K562 (cell line): ENCODE data around the gene PRXL2B. TPM values are rescaled to one million over a fixed set of nuclear protein-coding genes. Genes with fewer than 3 reads are reported as not detected.

Experiments used
- ATAC-seq: fragments of 200-7000 bp; cut with Tn5 transposase; 3 replicates; pipeline ENCODE4 v1.9.1; 2020; ENCODE audit warnings: moderate library complexity
- BruUV-seq: library from RNA; stranded (reverse); fragments of 400-500 nt; replicated peaks from 2 replicates; lab custom pipeline; 2021; lab: Mats Ljungman, UMichigan
- CTCF ChIA-PET: fragments of 300-600 bp; formaldehyde crosslinking; extraction: SDS; loops from one replicate; lab custom pipeline; 2021; ENCODE audit warnings: low intra/inter-chr PET ratio; lab: Yijun Ruan, JAX
- POLR2A ChIA-PET: fragments of 300-600, 350-650 bp; sonication (Branson Sonifier 250); formaldehyde crosslinking; extraction: SDS; loops from one replicate; lab custom pipeline; 2021; ENCODE audit warnings: antibody characterized with exemption, inconsistent platforms; lab: Yijun Ruan, JAX
- DNase-seq, 4 experiments: peaks; one replicate each; pipeline versions ENCODE4 v3.0.0 to v3.0.0-alpha.2; 2011 to 2018; ENCODE audit warnings: low spot score in 3 of 4, mixed read lengths in 3 of 4; ENCODE audit errors: extremely low read depth in 1 of 4
- FAIRE-seq: peaks from 2 replicates; lab custom pipeline; 2011; peaks lifted over from hg19 to GRCh38; lab: Jason Lieb, UNC
- H2AFZ ChIP-seq: 2 replicates; pipeline ENCODE4 v1.6.0; 2011; ENCODE audit warnings: low read depth, low read length, control low read depth, inconsistent platforms
- H3K27ac ChIP-seq: fragments of 200-600 bp; 3 replicates; pipeline ENCODE4 v1.8.0; 2011; ENCODE audit warnings: low read depth, mild to moderate bottlenecking, control low read depth, inconsistent platforms, low read length, moderate library complexity, mixed read lengths; ENCODE audit errors: extremely low read depth
- H3K27me3 ChIP-seq, 2 experiments: fragments of 300-600 bp in 1 of 2; 2 replicates in 1 of 2; 3 replicates in 1 of 2; pipeline versions ENCODE4 v1.6.0 to v1.8.0; 2011; ENCODE audit warnings: inconsistent platforms in 2 of 2, low read length in 2 of 2, mild to moderate bottlenecking in 1 of 2, mixed read lengths in 1 of 2, moderate library complexity in 1 of 2; ENCODE audit not compliant: control insufficient read depth in 2 of 2, insufficient read depth in 2 of 2
- H3K36me3 ChIP-seq: fragments of 300-600 bp; 3 replicates; pipeline ENCODE4 v1.8.0; 2011; ENCODE audit warnings: mild to moderate bottlenecking, low read length, inconsistent platforms; ENCODE audit not compliant: control insufficient read depth, insufficient read depth
- H3K4me1 ChIP-seq, 2 experiments: fragments of 200-600 bp in 1 of 2; replicated peaks in 1 of 2; 2 replicates in 1 of 2; 3 replicates in 1 of 2; pipeline versions ENCODE4 v1.5.1 to v1.8.0; 2011; ENCODE audit warnings: inconsistent platforms in 2 of 2, low read length in 2 of 2, mild to moderate bottlenecking in 1 of 2, mixed read lengths in 1 of 2, moderate library complexity in 1 of 2; ENCODE audit not compliant: control insufficient read depth in 2 of 2, insufficient read depth in 2 of 2
- H3K4me2 ChIP-seq: 2 replicates; pipeline ENCODE4 v1.6.1; 2011; ENCODE audit warnings: low read length, control low read depth, inconsistent platforms, mixed read lengths; ENCODE audit not compliant: insufficient read depth
- H3K4me3 ChIP-seq: fragments of 200-600 bp; sonication (generic), shearing (Covaris generic); 2 replicates; pipeline ENCODE4 v1.5.1; 2016; ENCODE audit warnings: control low read depth, inconsistent platforms
- H3K79me2 ChIP-seq: fragments of 200-600 bp; 3 replicates; pipeline ENCODE4 v1.8.0; 2011; ENCODE audit warnings: low read length, inconsistent platforms; ENCODE audit not compliant: control insufficient read depth, insufficient read depth
- H3K9ac ChIP-seq, 2 experiments: 2 replicates each; pipeline versions ENCODE4 v1.6.0 to v1.6.1; 2011; ENCODE audit warnings: low read depth in 2 of 2, low read length in 2 of 2, control low read depth in 1 of 2, inconsistent platforms in 1 of 2, mild to moderate bottlenecking in 1 of 2, mixed read lengths in 1 of 2; ENCODE audit not compliant: insufficient read depth in 1 of 2
- H3K9me1 ChIP-seq: one replicate; pipeline ENCODE4 v1.6.0; 2011; ENCODE audit warnings: inconsistent platforms, mild to moderate bottlenecking, low read length, moderate library complexity; ENCODE audit not compliant: control insufficient read depth, insufficient read depth
- H3K9me3 ChIP-seq: replicated peaks from 2 replicates; pipeline ENCODE4 v1.5.1; 2011; ENCODE audit warnings: low read depth, low read length, inconsistent platforms; ENCODE audit not compliant: control insufficient read depth, insufficient read depth
- H4K20me1 ChIP-seq: replicated peaks from 2 replicates; pipeline ENCODE4 v1.6.1; 2011; ENCODE audit warnings: low read length, inconsistent platforms, mixed read lengths; ENCODE audit not compliant: control insufficient read depth, insufficient read depth
- BCOR ChIP-seq: fragments of 450-650 bp; IDR thresholded peaks from 2 replicates; pipeline ENCODE4 v1.6.1; 2016
- ESRRA ChIP-seq: fragments of 450-650 bp; IDR thresholded peaks from 2 replicates; pipeline ENCODE4 v1.6.1; 2014; ENCODE audit warnings: low read depth, mild to moderate bottlenecking, moderate library complexity, borderline replicate concordance
- PTBP1 ChIP-seq: fragments of 200-400 bp; formaldehyde crosslinking; IDR thresholded peaks from 2 replicates; pipeline ENCODE4 v1.6.1; 2017; ENCODE audit warnings: low read depth, low read length
- RB1 ChIP-seq: fragments of 450-650 bp; IDR thresholded peaks from 2 replicates; pipeline ENCODE4 v1.6.1; 2017; ENCODE audit warnings: low read depth, mild to moderate bottlenecking
- RBM25 ChIP-seq: fragments of 200-400 bp; formaldehyde crosslinking; IDR thresholded peaks from 2 replicates; pipeline ENCODE4 v1.6.1; 2018; ENCODE audit warnings: low read length, low read depth, moderate library complexity; ENCODE audit not compliant: severe bottlenecking
- SMARCA5 ChIP-seq: fragments of 450-650 bp; IDR thresholded peaks from 2 replicates; pipeline ENCODE4 v1.6.1; 2016
- SMC3 ChIP-seq: conservative IDR thresholded peaks from 2 replicates; pipeline ENCODE4 v1.6.1; 2011; ENCODE audit warnings: low read depth, low read length, improper control_type of control experiment; ENCODE audit not compliant: insufficient read depth
- ZNF79 ChIP-seq: fragments of 250-450 bp; sonication (Bioruptor Pico); IDR thresholded peaks from 2 replicates; pipeline ENCODE4 v1.4.0; 2020; ENCODE audit warnings: low read depth, mild to moderate bottlenecking, moderate library complexity
- WGBS: fragments of 100-300 bp; shearing (Covaris generic); methylation state at CpG from one replicate; pipeline ENCODE4 v1.1.6; 2016; ENCODE audit warnings: low coverage, mixed read lengths; ENCODE audit not compliant: insufficient coverage; ENCODE audit errors: missing lambda C conversion rate; 5-methylcytosine and 5-hydroxymethylcytosine counted together
- in situ Hi-C: fragments of 300-500 bp; cut with MboI; formaldehyde crosslinking; loops from 4 replicates; pipeline ENCODE4 v1.15.0; 2018; ENCODE audit warnings: inconsistent platforms, mixed read lengths
- intact Hi-C: fragments of 100-400 bp; cut with micrococcal nuclease; formaldehyde crosslinking; loops from 2 replicates; pipeline ENCODE4 v1.14.2; 2022
- polyA plus RNA-seq, 8 experiments: library from polyadenylated mRNA; depleted of rRNA in 4 of 8; stranded (reverse) in 5 of 8; unstranded in 3 of 8; fragments of >200 nt; fragmentation: Nextera tagmentation in 2 of 8; fragmentation: Illumina TruSeq in 1 of 8; extraction: Ambion mirVana in 2 of 8; extraction: Trizol in 1 of 8; gene quantifications; 2 replicates each; pipeline versions ENCODE4 v1.2.1 to v1.2.3, GENCODE V29; 2011 to 2014; ENCODE audit warnings: inconsistent platforms in 1 of 8, missing spikeins in 1 of 8
- total RNA-seq, 7 experiments: library from RNA; depleted of rRNA in 6 of 7; stranded (reverse); fragments of >200 nt in 6 of 7; fragmentation: Illumina TruSeq in 2 of 7; extraction: Trizol in 2 of 7; gene quantifications; 2 replicates each; pipeline versions ENCODE4 v1.2.1 to v1.2.3, GENCODE V29; 2011 to 2021; ENCODE audit warnings: low replicate concordance in 1 of 7
- TF ChIP-seq, protein P1 (sequence below): fragments of 250-450 bp; sonication (Bioruptor Pico); IDR thresholded peaks from 2 replicates; pipeline ENCODE4 v1.8.0; 2022; ENCODE audit warnings: inconsistent platforms, mild to moderate bottlenecking, moderate library complexity, borderline replicate concordance
- TF ChIP-seq, protein P2 (sequence below): IDR thresholded peaks from 2 replicates; pipeline ENCODE4 v1.6.1; 2011; ENCODE audit not compliant: insufficient read length; ENCODE audit errors: extremely low read depth
- TF ChIP-seq, protein P3 (sequence below): sonication (generic); formaldehyde crosslinking; IDR thresholded peaks from 2 replicates; pipeline ENCODE4 v1.8.0; 2022; ENCODE audit warnings: missing genetic modification reagents, mild to moderate bottlenecking, moderate library complexity, borderline replicate concordance

The PRXL2B gene
- total and polyA plus RNA-seq, 9 of the 15 experiments (the other 6 are each of a cell fraction or from before 2014, with no cell fraction given) = 0.99 to 25.3 (median 11.8) TPM

DNA sequence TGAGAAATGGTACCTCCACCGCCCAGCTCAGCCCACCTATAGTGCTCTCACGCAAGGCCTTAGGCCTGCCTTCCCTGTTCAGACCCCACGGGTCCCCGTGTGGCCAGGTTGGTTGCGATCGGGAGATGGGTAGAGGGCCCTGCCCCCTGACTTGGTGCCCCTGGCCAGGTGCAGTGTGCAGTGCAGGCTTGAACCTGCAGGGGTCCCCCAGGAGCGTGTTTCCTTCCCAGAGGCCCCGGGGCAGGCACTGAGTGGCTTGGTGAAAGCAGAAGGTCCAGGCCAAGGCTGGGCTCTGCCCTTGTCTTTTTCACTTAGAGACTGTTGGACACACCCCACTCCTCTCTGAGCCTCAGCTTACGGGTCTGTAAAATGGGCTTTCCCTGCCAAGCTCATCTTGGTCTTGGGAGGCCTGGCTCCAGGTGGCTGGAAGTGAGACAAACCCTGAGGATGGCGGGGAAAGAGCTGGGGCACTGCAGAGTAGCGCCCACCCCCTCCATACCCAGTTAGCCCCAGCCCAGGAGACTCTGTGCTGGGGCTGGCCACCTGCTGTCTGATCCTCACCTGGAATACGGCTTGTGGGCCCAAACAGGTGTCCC lies 47.2 kb upstream of the PRXL2B start:
- no peaks in the 10 kb centered on the region for H3K79me2 ChIP-seq
- H3K9me3 ChIP-seq = no peaks in the 10 kb centered on the region
- peaks cover 3% of the 10 kb centered on the region for H3K9me1 ChIP-seq
- peak; percentile 83 for FAIRE-seq
- no peaks in the 10 kb centered on the region for H3K36me3 ChIP-seq
- no TSS peak for BruUV-seq
- WGBS = 45% methylated on average over 9 of the region's 12 CpGs
- no peak overlapping the region for H3K4me2 ChIP-seq
- ChIA-PET POLR2A (interaction anchor here (0.6 to 0.7 kb wide), 2 partner anchors 18 to 248 kb away, joined by 3 to 4 read pairs; no protein-coding TSS in a partner anchor), CTCF (no interaction called here)
- no peaks in the 10 kb centered on the region for H4K20me1 ChIP-seq
- peaks cover 10 to 36% of the 10 kb centered on the region in 2 experiments; a peak in 4 of 5 replicates for H3K27me3 ChIP-seq
- H3K9ac ChIP-seq = no peak overlapping the region
- H3K27ac ChIP-seq = no peak overlapping the region
- peak in 3 of 4 experiments; percentile 51 to 69 (median 64) for DNase-seq
- intact Hi-C loops (no loop called here), in situ Hi-C loops (loop anchor here (5.0 to 25.0 kb wide), 2 partner anchors 127 to 352 kb away; partner anchors contain the start of genes FAAP20 and PEX10)
- H3K4me3 ChIP-seq = no peak overlapping the region
- H3K4me1 ChIP-seq = peaks cover 38 to 81% of the 10 kb centered on the region in 2 experiments
- H2AFZ ChIP-seq = no peak overlapping the region
- peak; percentile 73 for ATAC-seq
- TF ChIP-seq RBM25 (peak; percentile 88), ZNF79 (CRISPR knock-in tag) (no peak), ESRRA (0 out of 2 replicates have a peak, but pooled peaks have one; percentile 19), PTBP1 (0 out of 2 replicates have a peak, but pooled peaks have one; percentile 60), SMARCA5 (peak; percentile 55; the same call in 1 of the 2 replicates), BCOR (peak; percentile 88), RB1 (0 out of 2 replicates have a peak, but pooled peaks have one; percentile 19), SMC3 (peak; percentile 27; the same call in 1 of the 2 replicates)
- TF ChIP-seq, protein P1, sequence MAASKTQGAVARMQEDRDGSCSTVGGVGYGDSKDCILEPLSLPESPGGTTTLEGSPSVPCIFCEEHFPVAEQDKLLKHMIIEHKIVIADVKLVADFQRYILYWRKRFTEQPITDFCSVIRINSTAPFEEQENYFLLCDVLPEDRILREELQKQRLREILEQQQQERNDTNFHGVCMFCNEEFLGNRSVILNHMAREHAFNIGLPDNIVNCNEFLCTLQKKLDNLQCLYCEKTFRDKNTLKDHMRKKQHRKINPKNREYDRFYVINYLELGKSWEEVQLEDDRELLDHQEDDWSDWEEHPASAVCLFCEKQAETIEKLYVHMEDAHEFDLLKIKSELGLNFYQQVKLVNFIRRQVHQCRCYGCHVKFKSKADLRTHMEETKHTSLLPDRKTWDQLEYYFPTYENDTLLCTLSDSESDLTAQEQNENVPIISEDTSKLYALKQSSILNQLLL (CRISPR knock-in tag) = no peak
- TF ChIP-seq, protein P2, sequence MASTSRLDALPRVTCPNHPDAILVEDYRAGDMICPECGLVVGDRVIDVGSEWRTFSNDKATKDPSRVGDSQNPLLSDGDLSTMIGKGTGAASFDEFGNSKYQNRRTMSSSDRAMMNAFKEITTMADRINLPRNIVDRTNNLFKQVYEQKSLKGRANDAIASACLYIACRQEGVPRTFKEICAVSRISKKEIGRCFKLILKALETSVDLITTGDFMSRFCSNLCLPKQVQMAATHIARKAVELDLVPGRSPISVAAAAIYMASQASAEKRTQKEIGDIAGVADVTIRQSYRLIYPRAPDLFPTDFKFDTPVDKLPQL = no peak
- TF ChIP-seq, protein P3, sequence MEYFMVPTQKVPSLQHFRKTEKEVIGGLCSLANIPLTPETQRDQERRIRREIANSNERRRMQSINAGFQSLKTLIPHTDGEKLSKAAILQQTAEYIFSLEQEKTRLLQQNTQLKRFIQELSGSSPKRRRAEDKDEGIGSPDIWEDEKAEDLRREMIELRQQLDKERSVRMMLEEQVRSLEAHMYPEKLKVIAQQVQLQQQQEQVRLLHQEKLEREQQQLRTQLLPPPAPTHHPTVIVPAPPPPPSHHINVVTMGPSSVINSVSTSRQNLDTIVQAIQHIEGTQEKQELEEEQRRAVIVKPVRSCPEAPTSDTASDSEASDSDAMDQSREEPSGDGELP (CRISPR knock-in tag) = peak; percentile 42; the same call in 1 of the 2 replicates
